Vagina (tissue), 2 donors: ENCODE measurements around the gene AREL1.

Experiments used
- POLR2A ChIP-seq, 2 donors: fragments of 450-650 bp; IDR thresholded peaks; one replicate each; pipeline ENCODE4 v1.6.1; 2017; ENCODE audit warnings: antibody characterized with exemption in 2 of 2, mild to moderate bottlenecking in 2 of 2, moderate library complexity in 2 of 2
- POLR2AphosphoS5 ChIP-seq, 2 donors: sonication (generic); formaldehyde crosslinking; IDR thresholded peaks; one replicate each; pipeline ENCODE4 v1.9.0; 2017; ENCODE audit warnings: antibody characterized with exemption in 2 of 2, mild to moderate bottlenecking in 2 of 2, low read depth in 1 of 2; ENCODE audit not compliant: insufficient read depth in 1 of 2
- TF ChIP-seq, protein P1 (sequence below), 3 experiments: fragments of 450-650 bp in 2 of 3; fragments of 200-600 bp in 1 of 3; sonication (generic) in 1 of 3; IDR thresholded peaks; one replicate each; pipeline ENCODE4 v1.5.1; 2017 to 2019; ENCODE audit warnings: antibody characterized with exemption in 3 of 3, mild to moderate bottlenecking in 2 of 3, moderate library complexity in 2 of 3

DNA sequence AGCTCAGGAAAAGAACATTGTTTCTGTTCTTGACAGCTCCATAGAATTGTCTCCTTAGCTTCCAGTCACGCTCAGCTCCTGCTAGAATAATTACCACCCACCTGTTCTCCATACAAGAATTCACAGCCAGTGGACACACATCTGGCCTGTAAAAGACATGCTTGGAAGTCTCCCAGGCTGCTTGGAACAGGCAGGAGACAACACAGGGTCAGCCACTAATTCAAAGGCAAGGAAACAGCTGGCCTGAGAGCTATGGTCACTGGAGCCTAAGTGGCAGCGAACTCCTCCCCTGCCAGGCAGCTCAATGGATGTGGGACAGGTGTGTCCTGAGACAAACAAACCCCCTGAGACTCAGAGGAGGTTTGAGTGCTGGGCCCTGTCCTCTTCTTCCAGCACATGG lies 77.9 kb downstream of the AREL1 start:
- TF ChIP-seq, protein P1, sequence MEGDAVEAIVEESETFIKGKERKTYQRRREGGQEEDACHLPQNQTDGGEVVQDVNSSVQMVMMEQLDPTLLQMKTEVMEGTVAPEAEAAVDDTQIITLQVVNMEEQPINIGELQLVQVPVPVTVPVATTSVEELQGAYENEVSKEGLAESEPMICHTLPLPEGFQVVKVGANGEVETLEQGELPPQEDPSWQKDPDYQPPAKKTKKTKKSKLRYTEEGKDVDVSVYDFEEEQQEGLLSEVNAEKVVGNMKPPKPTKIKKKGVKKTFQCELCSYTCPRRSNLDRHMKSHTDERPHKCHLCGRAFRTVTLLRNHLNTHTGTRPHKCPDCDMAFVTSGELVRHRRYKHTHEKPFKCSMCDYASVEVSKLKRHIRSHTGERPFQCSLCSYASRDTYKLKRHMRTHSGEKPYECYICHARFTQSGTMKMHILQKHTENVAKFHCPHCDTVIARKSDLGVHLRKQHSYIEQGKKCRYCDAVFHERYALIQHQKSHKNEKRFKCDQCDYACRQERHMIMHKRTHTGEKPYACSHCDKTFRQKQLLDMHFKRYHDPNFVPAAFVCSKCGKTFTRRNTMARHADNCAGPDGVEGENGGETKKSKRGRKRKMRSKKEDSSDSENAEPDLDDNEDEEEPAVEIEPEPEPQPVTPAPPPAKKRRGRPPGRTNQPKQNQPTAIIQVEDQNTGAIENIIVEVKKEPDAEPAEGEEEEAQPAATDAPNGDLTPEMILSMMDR (IDR thresholded peaks at IDR 0.05): no peak
- TF ChIP-seq POLR2AphosphoS5 (IDR thresholded peaks at IDR 0.05; ENCODE audit: insufficient read depth in 1 of 2, low read depth in 1 of 2): no peak
- TF ChIP-seq POLR2A (IDR thresholded peaks at IDR 0.05): no peak
